ENCODE data around the gene ZNF484. TPM values are rescaled to one million over a fixed set of nuclear protein-coding genes. Genes with fewer than 3 reads are reported as not detected.
"Not testable (repeated sequence)": the region's sequence is repeated elsewhere in the genome, so short reads cannot be mapped to it uniquely, and the experiment has no call there.

Gene ZNF484
- polyA plus RNA-seq, 1 donor (not counting 4 experiments of a cell fraction or from before 2014, with no cell fraction given) = 4.0 TPM

DNA sequence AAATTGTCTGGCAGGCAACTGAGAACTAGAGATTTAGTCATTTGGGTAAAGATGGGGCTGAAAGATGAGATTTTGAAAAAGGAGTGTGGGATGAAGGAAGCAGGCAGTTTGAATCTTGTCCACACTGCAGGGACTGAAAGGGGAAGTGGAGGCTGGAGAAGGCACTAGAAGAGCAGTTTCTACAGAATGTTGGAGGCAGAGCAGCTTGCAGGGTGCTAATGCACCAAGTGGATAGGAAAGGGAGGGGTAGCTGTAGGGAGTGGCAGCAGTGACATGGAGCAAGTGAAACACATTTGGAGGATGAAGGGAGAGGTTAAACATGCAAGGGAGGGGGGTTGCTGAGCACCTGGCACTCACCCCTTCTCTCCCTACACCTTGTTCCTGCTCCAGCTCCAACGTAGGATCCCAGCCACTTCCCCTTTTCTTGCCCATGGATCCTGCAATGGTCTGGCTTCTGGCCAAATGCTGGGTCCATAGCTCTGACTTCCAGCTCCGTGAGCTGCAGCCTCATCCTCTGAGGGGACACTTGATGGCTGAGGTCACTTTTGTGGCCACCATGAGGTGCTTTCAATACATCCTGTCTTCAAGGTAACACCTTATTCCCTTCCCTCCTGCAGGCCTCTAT is 39.5 kb upstream of the ZNF484 start:
- no peak overlapping the region for H3K4me2 ChIP-seq (ENCODE audit: control insufficient read depth, extremely low read depth, insufficient read depth, low read depth, low read length)
- FAIRE-seq = no peak
- no peak for TF ChIP-seq EZH2 (IDR thresholded peaks at IDR 0.05; ENCODE audit: low read length)
- TF ChIP-seq, protein P1, sequence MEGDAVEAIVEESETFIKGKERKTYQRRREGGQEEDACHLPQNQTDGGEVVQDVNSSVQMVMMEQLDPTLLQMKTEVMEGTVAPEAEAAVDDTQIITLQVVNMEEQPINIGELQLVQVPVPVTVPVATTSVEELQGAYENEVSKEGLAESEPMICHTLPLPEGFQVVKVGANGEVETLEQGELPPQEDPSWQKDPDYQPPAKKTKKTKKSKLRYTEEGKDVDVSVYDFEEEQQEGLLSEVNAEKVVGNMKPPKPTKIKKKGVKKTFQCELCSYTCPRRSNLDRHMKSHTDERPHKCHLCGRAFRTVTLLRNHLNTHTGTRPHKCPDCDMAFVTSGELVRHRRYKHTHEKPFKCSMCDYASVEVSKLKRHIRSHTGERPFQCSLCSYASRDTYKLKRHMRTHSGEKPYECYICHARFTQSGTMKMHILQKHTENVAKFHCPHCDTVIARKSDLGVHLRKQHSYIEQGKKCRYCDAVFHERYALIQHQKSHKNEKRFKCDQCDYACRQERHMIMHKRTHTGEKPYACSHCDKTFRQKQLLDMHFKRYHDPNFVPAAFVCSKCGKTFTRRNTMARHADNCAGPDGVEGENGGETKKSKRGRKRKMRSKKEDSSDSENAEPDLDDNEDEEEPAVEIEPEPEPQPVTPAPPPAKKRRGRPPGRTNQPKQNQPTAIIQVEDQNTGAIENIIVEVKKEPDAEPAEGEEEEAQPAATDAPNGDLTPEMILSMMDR (optimal IDR thresholded peaks at IDR 0.05 in 1 of 3, IDR thresholded peaks at IDR 0.05 in 1 of 3, conservative IDR thresholded peaks at IDR 0.05 in 1 of 3; ENCODE audit: extremely low read depth in 1 of 3, insufficient read depth in 2 of 3, low read length in 3 of 3) = no peak
- no peaks in the 10 kb centered on the region for H3K4me1 ChIP-seq (ENCODE audit: control insufficient read depth, extremely low read depth, insufficient read depth, low read length)
- DNase-seq (ENCODE audit: low read depth, low spot score) = no peak
- H3K9ac ChIP-seq (ENCODE audit: control insufficient read depth, extremely low read depth, insufficient read depth, low read length) = no peak overlapping the region
- H4K20me1 ChIP-seq (ENCODE audit: control insufficient read depth, extremely low read depth, insufficient read depth, low read length) = no peaks in the 10 kb centered on the region
- no peaks in the 10 kb centered on the region for H3K9me3 ChIP-seq (ENCODE audit: control insufficient read depth, low read depth, low read length)
- no peak overlapping the region for H3K27ac ChIP-seq (ENCODE audit: control insufficient read depth, insufficient read depth, low read length)
- no peak overlapping the region for H3K4me3 ChIP-seq (ENCODE audit: control insufficient read depth in 2 of 3, extremely low read depth in 1 of 3, insufficient read depth in 2 of 3, low read depth in 1 of 3, low read length in 3 of 3)
- H3K27me3 ChIP-seq (ENCODE audit: control insufficient read depth, extremely low read depth, insufficient read depth, low read length) = no peaks in the 10 kb centered on the region
- H3K9me1 ChIP-seq (ENCODE audit: control insufficient read depth, extremely low read depth, insufficient read depth, low read length) = no peaks in the 10 kb centered on the region
- dilution Hi-C loops (cut with MboI; ENCODE audit: extremely low pct_ligation_motif_present, low sequenced_read_pairs) = no loop called here
- no peaks in the 10 kb centered on the region for H3K36me3 ChIP-seq (ENCODE audit: control insufficient read depth in 2 of 2, extremely low read depth in 1 of 2, insufficient read depth in 2 of 2, low read length in 2 of 2)
- no peak overlapping the region for H2AFZ ChIP-seq (ENCODE audit: control insufficient read depth, low read length)
- no peaks in the 10 kb centered on the region for H3K79me2 ChIP-seq (ENCODE audit: control insufficient read depth, insufficient read depth, low read length)

GRCh38 chr9:92911511-92912475 is 34.0 kb upstream of the ZNF484 start:
- Histone ChIP-seq H3K9me3 (ENCODE audit: control insufficient read depth, low read depth, low read length) (no peaks in the 10 kb centered on the region), H3K79me2 (ENCODE audit: control insufficient read depth, insufficient read depth, low read length) (no peaks in the 10 kb centered on the region), H3K27ac (ENCODE audit: control insufficient read depth, insufficient read depth, low read length) (no peak overlapping the region), H3K9me1 (ENCODE audit: control insufficient read depth, extremely low read depth, insufficient read depth, low read length) (no peaks in the 10 kb centered on the region), H3K4me3 (ENCODE audit: control insufficient read depth in 2 of 3, extremely low read depth in 1 of 3, insufficient read depth in 2 of 3, low read depth in 1 of 3, low read length in 3 of 3) (no peak overlapping the region), H3K36me3 (ENCODE audit: control insufficient read depth in 2 of 2, extremely low read depth in 1 of 2, insufficient read depth in 2 of 2, low read length in 2 of 2) (no peaks in the 10 kb centered on the region), H2AFZ (ENCODE audit: control insufficient read depth, low read length) (no peak overlapping the region), H4K20me1 (ENCODE audit: control insufficient read depth, extremely low read depth, insufficient read depth, low read length) (no peaks in the 10 kb centered on the region), H3K4me1 (ENCODE audit: control insufficient read depth, extremely low read depth, insufficient read depth, low read length) (no peaks in the 10 kb centered on the region), H3K27me3 (ENCODE audit: control insufficient read depth, extremely low read depth, insufficient read depth, low read length) (peaks cover 5% of the 10 kb centered on the region), H3K9ac (ENCODE audit: control insufficient read depth, extremely low read depth, insufficient read depth, low read length) (no peak overlapping the region), H3K4me2 (ENCODE audit: control insufficient read depth, extremely low read depth, insufficient read depth, low read depth, low read length) (no peak overlapping the region)
- no peak for FAIRE-seq
- TF ChIP-seq, protein P1 (optimal IDR thresholded peaks at IDR 0.05 in 1 of 3, IDR thresholded peaks at IDR 0.05 in 1 of 3, conservative IDR thresholded peaks at IDR 0.05 in 1 of 3; ENCODE audit: extremely low read depth in 1 of 3, insufficient read depth in 2 of 3, low read length in 3 of 3) = no peak
- TF ChIP-seq EZH2 (IDR thresholded peaks at IDR 0.05; ENCODE audit: low read length) = no peak
- no peak for DNase-seq (ENCODE audit: low read depth, low spot score)
- dilution Hi-C loops (cut with MboI; ENCODE audit: extremely low pct_ligation_motif_present, low sequenced_read_pairs) = no loop called here

DNA sequence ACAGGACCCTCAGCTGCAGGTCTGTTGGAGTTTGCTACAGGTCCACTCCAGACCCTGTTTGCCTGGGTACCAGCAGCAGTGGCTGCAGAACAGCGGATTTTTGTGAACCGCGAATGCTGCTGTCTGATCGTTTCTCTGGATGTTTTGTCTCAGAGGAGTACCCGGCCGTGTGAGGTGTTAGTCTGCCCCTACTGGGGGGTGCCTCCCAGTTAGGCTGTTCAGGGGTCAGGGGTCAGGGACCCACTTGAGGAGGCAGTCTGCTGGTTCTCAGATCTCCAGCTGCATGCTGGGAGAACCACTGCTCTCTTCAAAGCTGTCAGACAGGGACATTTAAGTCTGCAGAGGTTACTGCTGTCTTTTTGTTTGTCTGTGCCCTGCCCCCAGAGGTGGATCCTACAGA is 27.3 kb upstream of the ZNF484 start:
- dilution Hi-C loops (cut with MboI; ENCODE audit: extremely low pct_ligation_motif_present, low sequenced_read_pairs); H3K27ac ChIP-seq (ENCODE audit: control insufficient read depth, insufficient read depth, low read length): not testable (repeated sequence)

More for the DNA sequence above, 27.3 kb upstream of the ZNF484 start:
- H3K4me3 ChIP-seq (ENCODE audit: control insufficient read depth in 2 of 3, extremely low read depth in 1 of 3, insufficient read depth in 2 of 3, low read depth in 1 of 3, low read length in 3 of 3); H3K27me3 ChIP-seq (ENCODE audit: control insufficient read depth, extremely low read depth, insufficient read depth, low read length); H3K9ac ChIP-seq (ENCODE audit: control insufficient read depth, extremely low read depth, insufficient read depth, low read length); FAIRE-seq; H3K9me1 ChIP-seq (ENCODE audit: control insufficient read depth, extremely low read depth, insufficient read depth, low read length); H3K9me3 ChIP-seq (ENCODE audit: control insufficient read depth, low read depth, low read length); H3K79me2 ChIP-seq (ENCODE audit: control insufficient read depth, insufficient read depth, low read length); H3K36me3 ChIP-seq (ENCODE audit: control insufficient read depth in 2 of 2, extremely low read depth in 1 of 2, insufficient read depth in 2 of 2, low read length in 2 of 2); H4K20me1 ChIP-seq (ENCODE audit: control insufficient read depth, extremely low read depth, insufficient read depth, low read length); H2AFZ ChIP-seq (ENCODE audit: control insufficient read depth, low read length); DNase-seq (ENCODE audit: low read depth, low spot score); H3K4me2 ChIP-seq (ENCODE audit: control insufficient read depth, extremely low read depth, insufficient read depth, low read depth, low read length); H3K4me1 ChIP-seq (ENCODE audit: control insufficient read depth, extremely low read depth, insufficient read depth, low read length): not testable (repeated sequence)
